K562 (cell line): Measurements from ENCODE around the gene FAM83G. TPM values are rescaled to one million over a fixed set of nuclear protein-coding genes. Genes with fewer than 3 reads are reported as not detected.

Experiments used
- BRD4 ChIP-seq: fragments of 200-600 bp; sonication (generic); IDR thresholded peaks from 2 replicates; pipeline ENCODE4 v1.6.1; 2017; ENCODE audit warnings: inconsistent platforms
- ERF ChIP-seq: fragments of 450-650 bp; formaldehyde crosslinking; IDR thresholded peaks from 2 replicates; pipeline ENCODE4 v1.4.0; 2020; ENCODE audit warnings: mild to moderate bottlenecking, mixed read lengths
- ETS2 ChIP-seq: IDR thresholded peaks from 2 replicates; pipeline ENCODE4 v1.6.1; 2016; ENCODE audit warnings: borderline replicate concordance, missing genetic modification characterization, mild to moderate bottlenecking, moderate library complexity, missing compliant biosample characterization; ENCODE audit not compliant: poor library complexity, severe bottlenecking
- FOXK1 ChIP-seq: sonication (generic); formaldehyde crosslinking; IDR thresholded peaks from 2 replicates; pipeline ENCODE4 v1.8.0; 2022; ENCODE audit warnings: missing genetic modification reagents, mild to moderate bottlenecking, borderline replicate concordance
- HNRNPUL1 ChIP-seq: fragments of 200-400 bp; formaldehyde crosslinking; IDR thresholded peaks from 2 replicates; pipeline ENCODE4 v1.6.1; 2017; ENCODE audit warnings: low read length
- NR2C2 ChIP-seq, 2 experiments: fragments of 200-800 bp in 1 of 2; sonication (Bioruptor generic) in 1 of 2; sonication (generic) in 1 of 2; formaldehyde crosslinking in 1 of 2; IDR thresholded peaks; 2 replicates each; pipeline versions ENCODE4 v1.6.1 to v1.8.0; 2016 to 2022; ENCODE audit warnings: mild to moderate bottlenecking in 1 of 2, missing compliant biosample characterization in 1 of 2, missing genetic modification characterization in 1 of 2, missing genetic modification reagents in 1 of 2
- ZC3H4 ChIP-seq: sonication (generic); formaldehyde crosslinking; IDR thresholded peaks from 2 replicates; pipeline ENCODE4 v1.9.0; 2021; ENCODE audit warnings: missing genetic modification reagents, borderline replicate concordance
- ZNF644 ChIP-seq: fragments of 200-800 bp; sonication (Bioruptor generic); IDR thresholded peaks from 2 replicates; pipeline ENCODE4 v1.6.1; 2016; ENCODE audit warnings: low read depth, missing genetic modification characterization, missing compliant biosample characterization
- polyA plus RNA-seq, 8 experiments: library from polyadenylated mRNA; depleted of rRNA in 4 of 8; stranded (reverse) in 5 of 8; unstranded in 3 of 8; fragments of >200 nt; fragmentation: Nextera tagmentation in 2 of 8; fragmentation: Illumina TruSeq in 1 of 8; extraction: Ambion mirVana in 2 of 8; extraction: Trizol in 1 of 8; gene quantifications; 2 replicates each; pipeline versions ENCODE4 v1.2.1 to v1.2.3, GENCODE V29; 2011 to 2014; ENCODE audit warnings: inconsistent platforms in 1 of 8, missing spikeins in 1 of 8
- total RNA-seq, 7 experiments: library from RNA; depleted of rRNA in 6 of 7; stranded (reverse); fragments of >200 nt in 6 of 7; fragmentation: Illumina TruSeq in 2 of 7; extraction: Trizol in 2 of 7; gene quantifications; 2 replicates each; pipeline versions ENCODE4 v1.2.1 to v1.2.3, GENCODE V29; 2011 to 2021; ENCODE audit warnings: low replicate concordance in 1 of 7
- TF ChIP-seq, protein P1 (sequence below): IDR thresholded peaks from 2 replicates; pipeline ENCODE4 v1.6.1; 2014; ENCODE audit warnings: antibody characterized with exemption
- TF ChIP-seq, protein P2 (sequence below): fragments of 250-450 bp; sonication (Bioruptor Pico); IDR thresholded peaks from 2 replicates; pipeline ENCODE4 v1.8.0; 2022; ENCODE audit warnings: moderate library complexity, mild to moderate bottlenecking, inconsistent platforms
- TF ChIP-seq, protein P3 (sequence below): sonication (generic); formaldehyde crosslinking; IDR thresholded peaks from 2 replicates; pipeline ENCODE4 v1.8.0; 2023; ENCODE audit warnings: mild to moderate bottlenecking, missing genetic modification reagents
- TF ChIP-seq, protein P4 (sequence below), 2 experiments: fragments of 450-650 bp; IDR thresholded peaks; 2 replicates each; pipeline ENCODE4 v1.6.1; 2016; ENCODE audit warnings: mild to moderate bottlenecking in 2 of 2, borderline replicate concordance in 1 of 2, low read depth in 1 of 2, moderate library complexity in 1 of 2
- TF ChIP-seq, protein P5 (sequence below): fragments of 250-450 bp; sonication (Bioruptor Pico); IDR thresholded peaks from 2 replicates; pipeline ENCODE4 v1.8.0; 2021; ENCODE audit warnings: moderate library complexity, mild to moderate bottlenecking, inconsistent platforms

FAM83G gene
- total and polyA plus RNA-seq, 9 of the 15 experiments (the other 6 are each of a cell fraction or from before 2014, with no cell fraction given) = 0.04 to 10.3 (median 4.5) TPM; not detected in 1

DNA sequence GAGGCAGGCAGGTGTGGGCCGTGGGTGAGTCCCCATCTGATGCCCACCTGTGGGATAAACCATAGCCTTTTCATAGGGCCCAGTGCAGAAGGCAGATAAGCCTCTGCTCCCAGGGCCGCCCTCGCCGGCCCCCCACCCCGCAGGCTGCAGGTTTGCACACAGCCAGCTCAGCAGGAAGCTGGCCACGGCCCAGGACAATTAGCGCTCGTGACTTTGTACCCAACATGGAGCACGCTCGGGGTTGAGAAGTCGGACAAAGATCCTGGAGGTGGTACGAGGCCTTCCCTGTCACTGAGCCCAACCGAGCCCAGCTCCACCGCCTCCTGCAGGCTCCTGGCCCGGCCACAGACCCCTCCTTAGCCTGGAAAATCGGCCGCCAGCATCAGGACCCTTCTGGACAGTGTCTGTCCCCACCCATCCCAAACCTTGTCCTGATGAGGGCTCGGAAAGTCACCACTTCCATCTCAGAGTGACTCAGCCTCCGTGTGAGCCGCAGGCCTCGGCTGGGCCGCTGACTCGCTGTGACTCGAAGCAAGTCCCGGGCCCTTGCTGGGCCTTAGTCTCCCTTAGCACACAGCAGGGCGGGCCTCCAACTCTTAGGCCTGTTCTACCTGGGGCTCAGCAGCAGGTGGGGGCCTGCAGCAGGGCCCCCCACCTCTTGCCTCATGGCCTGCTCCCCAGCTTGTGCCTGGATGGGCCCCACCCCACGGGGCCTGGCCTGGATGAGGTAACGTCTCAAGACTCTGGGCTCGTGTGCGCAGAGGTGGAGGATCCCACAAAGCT is 22.7 kb downstream of the FAM83G start (continued):
- TF ChIP-seq ZC3H4 (no peak), ZNF644 (tag) (0 out of 2 replicates have a peak, but pooled peaks have one; percentile 22), NR2C2 (CRISPR knock-in tag; IDR thresholded peaks at IDR 0.05) (no peak), NR2C2 (tag; IDR thresholded peaks at IDR 0.05) (peak; percentile 19; the same call in 1 of the 2 replicates), BRD4 (no peak), ETS2 (tag) (no peak), ERF (CRISPR knock-in tag) (no peak), HNRNPUL1 (no peak), FOXK1 (CRISPR knock-in tag) (no peak)
- TF ChIP-seq, protein P1, sequence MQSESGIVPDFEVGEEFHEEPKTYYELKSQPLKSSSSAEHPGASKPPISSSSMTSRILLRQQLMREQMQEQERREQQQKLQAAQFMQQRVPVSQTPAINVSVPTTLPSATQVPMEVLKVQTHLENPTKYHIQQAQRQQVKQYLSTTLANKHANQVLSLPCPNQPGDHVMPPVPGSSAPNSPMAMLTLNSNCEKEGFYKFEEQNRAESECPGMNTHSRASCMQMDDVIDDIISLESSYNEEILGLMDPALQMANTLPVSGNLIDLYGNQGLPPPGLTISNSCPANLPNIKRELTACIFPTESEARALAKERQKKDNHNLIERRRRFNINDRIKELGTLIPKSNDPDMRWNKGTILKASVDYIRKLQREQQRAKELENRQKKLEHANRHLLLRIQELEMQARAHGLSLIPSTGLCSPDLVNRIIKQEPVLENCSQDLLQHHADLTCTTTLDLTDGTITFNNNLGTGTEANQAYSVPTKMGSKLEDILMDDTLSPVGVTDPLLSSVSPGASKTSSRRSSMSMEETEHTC = no peak
- TF ChIP-seq, protein P2, sequence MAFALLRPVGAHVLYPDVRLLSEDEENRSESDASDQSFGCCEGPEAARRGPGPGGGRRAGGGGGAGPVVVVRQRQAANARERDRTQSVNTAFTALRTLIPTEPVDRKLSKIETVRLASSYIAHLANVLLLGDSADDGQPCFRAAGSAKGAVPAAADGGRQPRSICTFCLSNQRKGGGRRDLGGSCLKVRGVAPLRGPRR (CRISPR knock-in tag) = no peak
- TF ChIP-seq, protein P3, sequence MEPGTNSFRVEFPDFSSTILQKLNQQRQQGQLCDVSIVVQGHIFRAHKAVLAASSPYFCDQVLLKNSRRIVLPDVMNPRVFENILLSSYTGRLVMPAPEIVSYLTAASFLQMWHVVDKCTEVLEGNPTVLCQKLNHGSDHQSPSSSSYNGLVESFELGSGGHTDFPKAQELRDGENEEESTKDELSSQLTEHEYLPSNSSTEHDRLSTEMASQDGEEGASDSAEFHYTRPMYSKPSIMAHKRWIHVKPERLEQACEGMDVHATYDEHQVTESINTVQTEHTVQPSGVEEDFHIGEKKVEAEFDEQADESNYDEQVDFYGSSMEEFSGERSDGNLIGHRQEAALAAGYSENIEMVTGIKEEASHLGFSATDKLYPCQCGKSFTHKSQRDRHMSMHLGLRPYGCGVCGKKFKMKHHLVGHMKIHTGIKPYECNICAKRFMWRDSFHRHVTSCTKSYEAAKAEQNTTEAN (CRISPR knock-in tag) = no peak
- TF ChIP-seq, protein P4, sequence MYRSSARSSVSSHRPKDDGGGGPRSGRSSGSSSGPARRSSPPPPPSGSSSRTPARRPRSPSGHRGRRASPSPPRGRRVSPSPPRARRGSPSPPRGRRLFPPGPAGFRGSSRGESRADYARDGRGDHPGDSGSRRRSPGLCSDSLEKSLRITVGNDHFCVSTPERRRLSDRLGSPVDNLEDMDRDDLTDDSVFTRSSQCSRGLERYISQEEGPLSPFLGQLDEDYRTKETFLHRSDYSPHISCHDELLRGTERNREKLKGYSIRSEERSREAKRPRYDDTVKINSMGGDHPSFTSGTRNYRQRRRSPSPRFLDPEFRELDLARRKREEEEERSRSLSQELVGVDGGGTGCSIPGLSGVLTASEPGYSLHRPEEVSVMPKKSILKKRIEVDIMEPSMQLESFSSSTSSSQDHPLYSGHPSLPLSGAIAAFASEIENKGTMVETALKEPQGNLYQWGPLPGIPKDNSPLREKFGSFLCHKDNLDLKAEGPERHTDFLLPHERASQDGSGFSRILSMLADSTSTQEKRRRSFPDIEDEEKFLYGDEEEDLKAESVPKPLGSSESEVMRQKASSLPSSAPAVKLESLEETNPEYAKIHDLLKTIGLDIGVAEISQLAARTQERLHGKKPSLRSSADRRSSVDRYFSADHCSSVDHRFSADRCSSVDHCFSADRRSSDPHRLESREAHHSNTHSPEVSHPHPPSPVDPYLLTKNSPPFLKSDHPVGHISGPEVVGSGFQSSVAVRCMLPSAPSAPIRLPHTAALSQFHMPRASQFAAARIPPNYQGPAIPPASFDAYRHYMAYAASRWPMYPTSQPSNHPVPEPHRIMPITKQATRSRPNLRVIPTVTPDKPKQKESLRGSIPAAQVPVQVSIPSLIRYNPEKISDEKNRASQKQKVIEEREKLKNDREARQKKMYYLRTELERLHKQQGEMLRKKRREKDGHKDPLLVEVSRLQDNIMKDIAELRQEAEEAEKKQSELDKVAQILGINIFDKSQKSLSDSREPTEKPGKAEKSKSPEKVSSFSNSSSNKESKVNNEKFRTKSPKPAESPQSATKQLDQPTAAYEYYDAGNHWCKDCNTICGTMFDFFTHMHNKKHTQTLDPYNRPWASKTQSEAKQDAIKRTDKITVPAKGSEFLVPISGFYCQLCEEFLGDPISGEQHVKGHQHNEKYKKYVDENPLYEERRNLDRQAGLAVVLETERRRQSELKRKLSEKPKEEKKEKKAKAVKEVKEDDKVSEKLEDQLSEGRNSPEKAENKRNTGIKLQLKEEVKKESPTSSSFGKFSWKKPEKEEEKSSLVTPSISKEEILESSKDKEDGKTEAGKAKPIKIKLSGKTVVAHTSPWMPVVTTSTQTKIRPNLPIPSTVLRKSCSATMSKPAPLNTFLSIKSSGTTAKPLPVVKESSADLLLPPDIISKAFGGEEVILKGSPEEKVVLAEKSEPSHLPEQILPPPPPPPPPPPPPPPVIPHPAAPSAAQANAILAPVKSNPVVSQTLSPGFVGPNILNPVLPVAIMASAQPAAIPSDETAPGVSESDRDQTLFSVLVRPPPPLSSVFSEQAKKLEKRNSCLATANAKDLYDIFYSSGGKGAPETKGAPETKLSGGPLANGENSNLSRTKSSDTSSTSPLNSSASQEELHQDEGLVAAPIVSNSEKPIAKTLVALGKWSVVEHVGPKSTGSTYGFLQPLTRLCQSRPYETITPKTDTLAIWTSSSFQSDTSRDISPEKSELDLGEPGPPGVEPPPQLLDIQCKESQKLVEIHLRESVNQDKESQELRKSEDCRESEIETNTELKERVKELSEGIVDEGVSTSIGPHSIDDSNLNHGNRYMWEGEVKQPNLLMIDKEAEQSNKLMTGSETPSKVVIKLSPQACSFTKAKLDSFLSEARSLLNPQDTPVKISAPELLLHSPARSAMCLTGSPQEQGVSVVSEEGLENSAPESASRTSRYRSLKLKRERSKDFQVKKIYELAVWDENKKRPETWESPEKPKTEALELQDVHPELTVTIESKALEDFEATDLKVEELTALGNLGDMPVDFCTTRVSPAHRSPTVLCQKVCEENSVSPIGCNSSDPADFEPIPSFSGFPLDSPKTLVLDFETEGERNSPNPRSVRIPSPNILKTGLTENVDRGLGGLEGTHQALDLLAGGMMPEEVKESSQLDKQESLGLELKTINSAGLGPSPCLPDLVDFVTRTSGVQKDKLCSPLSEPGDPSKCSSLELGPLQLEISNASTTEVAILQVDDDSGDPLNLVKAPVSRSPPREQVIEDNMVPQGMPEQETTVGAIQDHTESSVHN (IDR thresholded peaks at IDR 0.05; ENCODE audit: borderline replicate concordance in 1 of 2, low read depth in 1 of 2) = no peak
- TF ChIP-seq, protein P5, sequence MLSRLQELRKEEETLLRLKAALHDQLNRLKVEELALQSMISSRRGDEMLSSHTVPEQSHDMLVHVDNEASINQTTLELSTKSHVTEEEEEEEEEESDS = no peak
